ENCODE measurements around the gene TAS2R30.

- peak; percentile 31 for TF ChIP-seq ZBTB33 (IDR thresholded peaks at IDR 0.05)
- TF ChIP-seq CTCF (IDR thresholded peaks at IDR 0.05; ENCODE audit: low read depth, low read length, missing input control), result no peak
- TF ChIP-seq RAD21 (IDR thresholded peaks at IDR 0.05), result peak in 1 of 2 donors; percentile 4
- peak; percentile 52 for TF ChIP-seq ATF3 (IDR thresholded peaks at IDR 0.05)
- peak; percentile 35 to 59 for TF ChIP-seq RXRA (IDR thresholded peaks at IDR 0.05)
- no peak for TF ChIP-seq REST (IDR thresholded peaks at IDR 0.05)
- no peak for TF ChIP-seq YY1 (IDR thresholded peaks at IDR 0.05)
- no peak for TF ChIP-seq TAF1 (conservative IDR thresholded peaks at IDR 0.05)
- TF ChIP-seq EGR1 (IDR thresholded peaks at IDR 0.05; ENCODE audit: low read depth in 2 of 2), result no peak
- no peak for TF ChIP-seq SP1 (IDR thresholded peaks at IDR 0.05)
Observed at GRCh38 chr12:11182529-11182928, 48.1 kb upstream of the TAS2R30 start.
